GM19351 (cell line): ENCODE results near the gene SLC5A9.
"Not testable (repeated sequence)": the region's sequence is repeated elsewhere in the genome, so short reads cannot be mapped to it uniquely, and the experiment has no call there.

ENCODE experiments used
- ATAC-seq: cut with Tn5 transposase; IDR thresholded peaks from one replicate; pipeline ENCODE4 v1.9.1; 2021; ENCODE audit warnings: mild to moderate bottlenecking, moderate library complexity; ENCODE audit not compliant: unreplicated experiment

SLC5A9 gene

DNA sequence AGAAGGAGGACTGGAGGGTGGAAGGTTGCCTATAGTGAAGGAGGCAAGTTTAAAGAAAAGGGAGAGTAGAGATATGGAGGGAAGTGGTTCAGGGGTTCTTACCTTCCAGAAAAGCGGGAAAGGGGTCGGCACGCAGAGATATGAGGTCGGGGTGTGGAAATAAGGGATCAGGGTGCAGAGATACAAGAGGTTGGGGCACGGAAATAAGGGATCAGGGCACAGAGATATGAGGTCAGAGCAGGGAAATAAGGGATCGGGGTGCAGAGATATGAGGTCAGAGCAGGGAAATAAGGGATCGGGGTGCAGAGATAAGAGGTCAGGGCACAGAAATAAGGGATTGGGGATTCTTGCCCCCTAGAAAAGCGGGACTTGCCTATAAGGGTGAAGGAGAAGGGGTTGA is 9.1 kb upstream of the SLC5A9 start:
- not testable (repeated sequence) for ATAC-seq

DNA sequence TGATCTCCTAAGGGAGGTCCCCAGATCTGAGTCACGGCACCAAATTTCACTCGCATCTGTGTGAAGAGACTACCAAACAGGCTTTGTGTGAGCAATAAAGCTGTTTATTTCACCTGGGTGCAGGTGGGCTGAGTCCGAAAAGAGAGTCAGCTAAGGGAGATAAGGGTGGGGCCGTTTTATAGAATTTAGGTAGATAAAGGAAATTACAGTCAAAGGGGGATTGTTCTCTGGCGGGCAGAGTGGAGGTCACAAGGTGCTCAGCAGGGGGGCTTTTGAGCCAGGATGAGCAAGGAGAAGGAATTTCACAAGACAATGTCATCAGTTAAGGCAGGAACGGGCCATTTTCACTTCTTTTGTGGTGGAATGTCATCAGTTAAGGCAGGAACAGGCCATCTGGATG is 8.2 kb upstream of the SLC5A9 start:
- ATAC-seq: not testable (repeated sequence)

- ATAC-seq: no peak
Measured at GRCh38 chr1:48214820-48215219, 7.7 kb upstream of the SLC5A9 start.

- ATAC-seq: no peak
Measured at GRCh38 chr1:48215222-48215621, 7.3 kb upstream of the SLC5A9 start.

DNA sequence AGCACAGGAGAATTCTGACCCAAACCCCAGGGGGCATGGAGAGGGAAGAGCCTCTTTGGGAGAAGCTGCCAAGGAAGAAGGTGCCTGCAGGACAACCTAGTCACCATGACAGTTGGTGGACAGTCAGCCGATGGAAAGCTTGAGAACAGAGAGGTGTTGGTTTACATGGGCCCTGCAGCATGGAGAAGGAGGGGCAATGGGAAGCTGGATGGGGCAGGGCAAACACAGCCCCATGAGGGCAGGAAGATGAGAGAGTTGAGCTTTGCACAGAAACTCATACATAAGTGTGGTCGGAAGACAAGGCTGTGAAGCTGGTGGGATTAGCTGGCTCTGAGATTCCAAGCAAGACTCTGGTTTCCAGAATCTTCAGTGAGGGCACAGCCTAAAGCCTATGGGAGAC is 6.6 kb upstream of the SLC5A9 start:
- ATAC-seq: no peak

DNA sequence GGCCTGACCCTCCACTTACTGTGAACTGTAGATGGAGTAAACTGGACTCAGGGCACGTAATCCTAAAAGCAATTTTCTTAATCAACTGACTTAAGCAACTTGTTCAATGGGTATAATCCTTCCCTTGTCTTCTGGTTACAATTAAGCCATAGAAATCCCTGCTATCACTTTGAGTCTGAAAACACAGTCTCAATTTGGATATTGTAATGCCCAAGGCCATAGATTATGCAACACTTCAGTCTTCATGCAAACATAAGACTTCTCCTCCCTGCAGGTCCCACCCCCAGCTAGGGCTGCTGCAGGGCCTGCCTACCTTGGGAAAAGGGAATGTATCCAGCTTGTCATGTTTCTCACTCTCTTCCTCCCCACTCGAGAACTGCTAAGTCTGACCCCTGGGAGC is 6.2 kb upstream of the SLC5A9 start:
- no peak for ATAC-seq

DNA sequence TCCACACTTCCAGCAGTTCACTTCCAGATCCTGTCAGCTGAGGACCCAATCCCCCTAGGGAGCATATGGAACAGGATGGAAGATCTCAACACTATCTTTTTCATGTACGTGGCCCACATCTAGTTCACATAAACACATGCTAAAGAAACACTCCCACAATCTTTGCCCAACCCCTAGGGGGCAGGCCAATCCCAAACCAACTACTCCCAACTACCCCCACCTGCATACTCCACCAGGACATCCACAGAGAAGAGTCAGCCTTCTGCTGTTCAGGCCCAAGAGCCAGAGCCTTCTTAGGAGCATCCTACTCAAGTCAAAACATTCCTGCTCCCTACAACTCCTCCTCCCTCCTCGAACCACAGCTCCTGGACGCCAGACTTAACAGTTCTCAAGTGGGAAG is 5.6 kb upstream of the SLC5A9 start:
- no peak for ATAC-seq

GRCh38 chr1:48217856-48218255 is 4.7 kb upstream of the SLC5A9 start:
- no peak for ATAC-seq

GRCh38 chr1:48219803-48220202 is 2.7 kb upstream of the SLC5A9 start:
- ATAC-seq: no peak

- ATAC-seq: no peak
Measured at GRCh38 chr1:48221122-48221521, 1.4 kb upstream of the SLC5A9 start.

GRCh38 chr1:48221657-48222056 is 859 bp upstream of the SLC5A9 start:
- no peak for ATAC-seq

DNA sequence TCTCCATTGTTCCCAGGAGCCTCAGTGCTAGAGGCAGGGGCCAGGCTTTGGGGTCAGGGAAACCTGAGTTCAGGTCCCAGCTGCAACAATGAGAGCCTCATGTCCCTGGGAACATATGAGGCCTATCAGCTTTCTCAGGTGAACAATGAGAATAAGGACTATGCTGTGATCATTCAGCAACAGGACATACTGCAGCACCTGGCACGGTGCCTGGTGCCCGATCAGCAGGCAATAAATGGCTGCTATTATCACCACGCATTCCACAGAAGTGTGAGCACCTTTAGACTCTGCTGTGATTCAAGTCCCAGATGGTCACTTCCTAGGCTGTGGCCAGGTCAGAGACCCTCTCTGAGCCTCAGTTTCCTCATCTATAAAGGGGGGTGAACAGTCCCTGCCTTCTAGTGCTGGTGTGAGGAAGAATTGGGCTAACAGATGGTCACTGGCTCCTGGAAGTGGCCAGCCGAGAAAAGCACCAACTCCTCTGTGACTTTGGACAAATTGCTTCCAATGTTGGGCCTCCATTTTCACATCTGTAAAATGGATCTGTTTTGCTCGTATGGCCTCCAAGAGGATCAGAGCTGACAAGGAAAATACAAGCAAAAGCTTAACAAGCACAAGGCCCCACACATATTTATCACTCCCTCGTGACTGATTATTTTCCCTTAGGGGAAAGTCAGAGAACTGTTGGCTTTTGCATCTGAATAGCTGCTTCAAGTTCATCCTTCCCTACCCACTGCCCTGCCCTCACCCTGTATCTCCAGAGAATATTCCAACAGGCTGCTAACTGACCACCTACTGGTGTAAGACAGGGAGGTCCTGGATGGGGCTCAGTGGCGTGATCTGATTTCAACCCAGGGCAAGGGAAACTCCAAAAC is 1.1 kb downstream of the SLC5A9 start:
- no peak for ATAC-seq

GRCh38 chr1:48224791-48225190 is 2.3 kb downstream of the SLC5A9 start:
- ATAC-seq: no peak

DNA sequence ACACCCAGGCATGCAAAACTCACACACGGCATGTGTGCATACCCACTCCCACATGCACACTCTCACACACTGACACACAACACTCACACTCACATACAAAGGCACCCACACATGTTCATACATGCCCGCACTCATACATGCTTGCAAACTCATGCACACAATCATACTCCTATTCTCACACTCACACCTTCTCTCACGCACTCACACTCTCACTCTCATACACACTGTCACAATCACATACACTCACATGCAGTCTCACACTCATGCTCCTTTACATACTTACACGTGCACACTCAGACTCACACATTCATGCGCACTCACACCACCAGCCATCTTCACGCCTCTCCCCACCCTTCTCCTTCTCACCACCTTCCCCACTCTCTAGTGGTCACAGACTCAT is 3.1 kb downstream of the SLC5A9 start:
- no peak for ATAC-seq

DNA sequence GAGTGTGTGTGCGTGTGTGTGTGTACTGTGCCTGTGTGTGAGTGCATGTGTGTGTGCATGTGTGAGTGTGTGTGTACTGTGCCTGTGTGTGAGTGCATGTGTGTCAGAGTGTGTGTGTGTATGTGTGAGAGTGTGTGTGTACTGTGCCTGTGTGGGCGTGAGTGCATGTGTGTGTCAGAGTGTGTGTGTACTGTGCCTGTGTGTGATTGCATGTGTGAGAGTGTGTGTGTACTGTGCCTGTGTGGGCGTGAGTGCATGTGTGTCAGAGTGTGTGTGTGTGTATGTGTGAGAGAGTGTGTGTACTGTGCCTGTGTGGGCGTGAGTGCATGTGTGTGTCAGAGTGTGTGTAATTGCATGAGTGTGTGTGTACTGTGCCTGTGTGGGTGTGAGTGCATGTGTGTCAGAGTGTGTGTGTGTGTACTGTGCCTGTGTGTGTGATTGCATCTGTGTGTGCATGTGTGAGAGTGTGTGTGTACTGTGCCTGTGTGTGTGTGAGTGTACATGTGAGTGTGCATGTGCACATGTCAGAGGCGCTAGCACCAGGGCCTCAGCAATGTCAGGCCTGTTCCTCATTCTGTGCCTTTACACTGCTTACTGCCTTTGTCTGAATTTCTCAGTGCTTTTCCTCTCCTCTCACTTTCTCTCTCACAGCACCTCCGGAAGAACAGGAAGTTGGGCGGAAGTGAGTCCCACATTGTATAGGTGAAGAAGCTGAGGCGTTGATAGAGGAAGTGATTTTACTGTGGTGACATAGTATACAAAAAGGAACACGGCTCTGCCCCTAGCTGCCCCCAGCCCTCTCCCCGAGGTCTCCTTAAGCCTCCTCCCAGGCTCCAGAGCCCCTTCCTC is 4.9 kb downstream of the SLC5A9 start:
- peak; percentile 52 for ATAC-seq

GRCh38 chr1:48228156-48228555 is 5.6 kb downstream of the SLC5A9 start:
- ATAC-seq: no peak

- no peak for ATAC-seq
Measured at GRCh38 chr1:48229317-48229716, 6.8 kb downstream of the SLC5A9 start.

DNA sequence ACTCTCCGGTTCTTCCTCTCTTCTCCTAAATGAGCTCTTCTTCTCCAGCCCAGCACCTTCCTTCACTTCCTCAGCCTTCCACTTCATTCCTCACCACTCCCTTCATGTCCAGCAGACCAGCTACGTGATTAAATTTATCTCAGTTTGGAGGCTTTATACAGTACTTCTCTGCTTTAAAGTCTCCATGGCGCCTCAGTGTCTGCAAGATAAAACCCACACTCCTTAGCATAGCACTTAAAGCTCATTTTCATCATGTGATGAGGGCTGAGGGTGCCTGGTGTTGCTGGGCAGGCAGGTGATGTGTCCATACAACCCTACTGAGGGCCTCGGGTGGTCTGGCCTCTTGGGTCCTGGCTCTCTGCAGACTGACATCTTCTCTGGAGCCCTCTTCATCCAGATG is 7.7 kb downstream of the SLC5A9 start:
- no peak for ATAC-seq

DNA sequence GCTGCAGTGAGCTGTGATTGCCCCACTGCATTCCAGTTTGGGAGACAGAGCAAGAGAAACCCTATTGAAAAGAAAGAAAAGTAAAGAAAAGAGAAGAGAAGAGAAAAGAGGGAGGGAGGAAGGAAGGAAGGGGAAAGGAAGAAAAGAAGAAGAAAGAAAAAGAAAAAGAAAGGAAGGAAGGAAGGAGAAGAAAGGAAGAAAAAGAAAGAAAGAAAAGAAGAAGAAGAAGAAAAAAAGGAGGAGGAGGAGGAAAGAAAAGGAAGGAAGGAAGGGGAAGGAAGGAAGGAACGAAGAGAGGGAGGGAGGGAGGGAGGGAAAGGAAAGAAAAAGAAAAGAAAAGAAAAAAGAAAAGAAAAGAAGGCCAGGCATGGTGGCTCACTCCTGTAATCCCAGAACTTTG is 10.2 kb downstream of the SLC5A9 start:
- no peak for ATAC-seq

DNA sequence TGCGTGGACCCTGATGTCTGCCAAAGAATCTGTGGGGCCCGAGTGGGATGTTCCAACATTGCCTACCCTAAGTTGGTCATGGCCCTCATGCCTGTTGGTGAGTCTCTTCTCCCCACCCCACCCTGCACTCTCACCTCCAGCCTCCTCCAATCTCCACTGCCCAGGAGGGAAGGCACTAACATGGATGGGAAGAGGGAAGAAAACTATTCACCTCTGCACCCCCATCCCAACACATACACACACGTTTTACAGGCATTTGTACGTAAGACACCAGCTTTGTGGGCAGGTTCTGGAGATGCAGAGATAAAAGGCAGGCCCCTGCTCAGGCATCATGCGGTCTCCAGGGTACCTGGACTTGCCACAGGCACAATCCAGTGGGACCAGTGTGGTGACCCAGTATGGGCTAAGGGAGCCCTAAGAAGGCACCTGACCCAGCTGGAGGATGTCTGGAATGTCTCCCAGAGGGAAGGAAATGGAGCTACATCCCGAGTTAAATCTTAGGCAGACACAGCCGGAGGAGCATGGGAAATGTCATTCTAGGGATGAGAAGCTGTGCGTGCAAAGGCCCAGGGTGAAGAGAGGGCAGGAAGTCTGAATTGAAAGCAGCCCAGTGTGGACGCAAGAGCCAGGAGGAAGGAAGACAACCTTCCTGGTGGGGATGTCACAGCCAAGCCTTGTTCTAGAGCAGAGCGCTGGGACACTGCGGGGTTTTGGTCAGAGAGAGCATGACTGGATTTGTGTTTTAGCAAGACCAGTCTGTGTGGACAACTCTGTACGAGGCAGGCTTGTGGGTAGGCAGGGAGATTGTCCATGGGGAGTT is 11.4 kb downstream of the SLC5A9 start:
- ATAC-seq: no peak

DNA sequence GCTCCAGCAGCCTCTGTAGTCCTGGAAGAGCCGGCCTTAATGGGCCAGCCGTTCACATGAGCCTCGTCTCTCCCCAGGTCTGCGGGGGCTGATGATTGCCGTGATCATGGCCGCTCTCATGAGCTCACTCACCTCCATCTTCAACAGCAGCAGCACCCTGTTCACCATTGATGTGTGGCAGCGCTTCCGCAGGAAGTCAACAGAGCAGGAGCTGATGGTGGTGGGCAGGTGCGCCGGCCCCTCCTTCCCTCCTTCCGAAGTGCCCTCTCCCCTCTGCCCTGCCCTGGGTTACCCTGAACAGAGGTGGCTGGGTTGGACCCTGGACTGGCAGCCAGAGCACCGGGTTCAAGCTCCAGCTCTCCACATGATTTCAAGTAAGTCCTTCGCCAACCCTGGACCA is 13.1 kb downstream of the SLC5A9 start:
- ATAC-seq: no peak
